NCI-H82 treated with DMSO at 0.1 percent for 48 hours (cell line): ENCODE data around the gene INTU.

Source experiments
- DNase-seq: peaks from one replicate; lab custom pipeline; 2025; ENCODE audit not compliant: unreplicated experiment; lab: John Stamatoyannopoulos, UW

Gene INTU

DNA sequence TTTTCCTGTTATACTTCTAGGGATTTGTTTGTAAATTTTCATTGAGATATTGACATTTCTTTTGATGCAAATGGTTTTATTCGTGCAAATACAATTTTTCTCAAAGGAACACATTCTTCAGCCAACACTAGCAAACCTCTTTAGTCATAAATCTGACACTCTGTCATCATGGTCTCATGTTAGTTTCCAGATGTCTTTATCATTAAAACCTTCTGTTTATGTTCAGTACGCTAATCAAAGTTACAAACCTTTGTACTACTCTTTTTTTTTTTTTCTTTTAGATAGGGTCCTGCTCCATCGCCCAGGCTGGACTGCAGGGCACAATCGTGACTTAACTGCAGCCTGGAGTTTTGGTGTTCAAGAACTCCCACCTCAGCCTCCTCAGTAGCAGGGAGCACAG is 104.5 kb downstream of the INTU start:
- no peak for DNase-seq

- no peak for DNase-seq
Measured at GRCh38 chr4:127741247-127741646, 108.5 kb downstream of the INTU start.

- DNase-seq, result no peak
Measured at GRCh38 chr4:127747883-127748282, 115.1 kb downstream of the INTU start.

DNA sequence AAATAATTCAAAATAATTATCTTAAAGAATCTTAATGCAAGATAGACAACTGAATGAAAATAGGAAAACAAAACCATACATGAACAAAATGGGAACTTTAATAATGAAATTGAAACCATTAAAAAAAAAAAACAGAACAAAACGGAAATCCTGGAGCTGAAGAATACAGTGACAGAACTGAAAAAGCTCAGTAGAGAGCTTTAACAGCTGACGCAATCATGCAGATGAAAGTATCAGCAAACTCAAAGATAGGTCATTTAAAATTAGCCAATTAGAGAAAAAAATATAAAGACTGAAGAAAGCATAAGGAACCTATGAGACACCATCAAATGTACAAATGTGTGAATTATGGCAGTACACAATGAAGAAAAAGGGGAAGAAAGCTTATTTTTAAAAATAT is 116.2 kb downstream of the INTU start:
- no peak for DNase-seq

DNA sequence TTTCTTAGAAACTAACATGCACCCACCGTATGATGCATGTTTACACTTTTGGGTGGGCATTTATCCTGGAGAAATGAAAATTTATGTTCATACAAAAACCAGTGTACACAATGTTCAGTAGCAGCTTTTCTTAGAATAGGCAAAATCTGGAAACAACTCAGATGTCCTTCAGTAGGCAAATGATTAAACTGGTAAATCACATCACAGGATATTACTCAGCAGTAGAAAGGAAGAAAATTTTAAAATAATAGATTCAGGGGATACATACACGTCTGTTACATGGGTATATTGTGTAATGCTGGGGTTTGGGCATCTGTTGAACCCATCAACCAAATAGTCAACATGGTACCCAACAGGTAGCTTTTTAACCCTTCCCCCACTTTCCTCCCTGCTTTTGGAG is 124.1 kb downstream of the INTU start:
- DNase-seq, result no peak

DNA sequence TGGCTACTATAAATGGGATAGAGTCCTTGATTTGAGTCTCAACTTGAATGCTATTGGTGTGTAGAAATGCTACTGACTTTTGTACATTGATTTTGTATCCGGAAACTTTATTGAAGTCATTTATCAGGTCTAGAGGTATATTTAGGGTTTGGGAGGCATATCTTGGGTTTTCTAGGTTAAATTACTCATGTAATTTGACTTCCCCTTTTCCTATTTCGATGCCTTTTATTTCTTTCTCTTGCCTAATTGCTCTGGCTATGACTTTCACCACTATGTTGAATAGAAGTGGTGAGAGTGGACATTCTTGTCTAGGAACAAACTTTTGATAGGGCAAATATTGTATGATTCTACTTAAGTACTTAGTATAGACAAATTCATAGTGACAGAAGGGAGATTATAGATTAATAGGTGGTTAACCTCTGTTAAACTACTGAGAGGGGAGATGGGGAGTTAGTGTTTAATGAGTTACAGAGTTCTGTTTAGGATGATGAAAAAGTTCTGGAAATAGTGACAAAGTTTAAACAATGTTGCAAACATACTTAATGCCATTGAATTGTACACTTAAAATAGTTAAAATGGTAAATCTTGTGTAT is 126.6 kb downstream of the INTU start:
- DNase-seq, result no peak

- DNase-seq, result no peak
Measured at GRCh38 chr4:127759893-127760292, 127.1 kb downstream of the INTU start.

DNA sequence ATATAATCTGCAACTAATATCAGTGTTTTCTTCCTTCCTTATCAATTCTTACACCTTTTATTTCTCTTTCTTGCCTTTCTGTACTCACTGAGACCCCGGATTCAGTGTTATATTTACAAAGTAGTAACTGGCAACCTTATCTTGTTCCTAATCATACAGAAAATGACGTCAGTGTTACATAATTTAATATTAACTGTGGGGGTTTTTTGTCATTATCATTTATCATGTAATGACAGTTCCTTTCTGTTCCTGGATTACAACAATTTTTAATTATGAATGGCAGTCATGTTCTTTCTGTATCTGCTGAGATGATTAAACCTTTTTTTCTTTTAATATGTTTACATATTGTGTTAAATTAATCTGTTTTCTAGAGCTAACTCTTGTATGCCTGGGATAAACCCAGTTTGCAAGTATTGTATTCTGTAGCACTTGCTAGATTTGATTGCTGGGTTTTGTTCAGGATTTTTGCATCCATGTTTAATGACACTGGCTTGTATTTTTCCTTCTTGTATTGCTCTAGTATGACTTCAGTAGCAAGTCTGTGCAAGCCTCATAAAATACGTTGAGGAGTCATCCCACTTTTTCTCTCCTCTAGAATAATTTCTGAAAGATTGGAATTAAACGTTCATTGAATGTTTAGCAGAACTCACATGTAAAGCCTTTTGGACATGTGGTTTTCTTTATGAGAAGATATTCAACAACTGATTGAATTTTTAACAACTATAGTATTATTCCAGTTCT is 138.9 kb downstream of the INTU start:
- no peak for DNase-seq

DNA sequence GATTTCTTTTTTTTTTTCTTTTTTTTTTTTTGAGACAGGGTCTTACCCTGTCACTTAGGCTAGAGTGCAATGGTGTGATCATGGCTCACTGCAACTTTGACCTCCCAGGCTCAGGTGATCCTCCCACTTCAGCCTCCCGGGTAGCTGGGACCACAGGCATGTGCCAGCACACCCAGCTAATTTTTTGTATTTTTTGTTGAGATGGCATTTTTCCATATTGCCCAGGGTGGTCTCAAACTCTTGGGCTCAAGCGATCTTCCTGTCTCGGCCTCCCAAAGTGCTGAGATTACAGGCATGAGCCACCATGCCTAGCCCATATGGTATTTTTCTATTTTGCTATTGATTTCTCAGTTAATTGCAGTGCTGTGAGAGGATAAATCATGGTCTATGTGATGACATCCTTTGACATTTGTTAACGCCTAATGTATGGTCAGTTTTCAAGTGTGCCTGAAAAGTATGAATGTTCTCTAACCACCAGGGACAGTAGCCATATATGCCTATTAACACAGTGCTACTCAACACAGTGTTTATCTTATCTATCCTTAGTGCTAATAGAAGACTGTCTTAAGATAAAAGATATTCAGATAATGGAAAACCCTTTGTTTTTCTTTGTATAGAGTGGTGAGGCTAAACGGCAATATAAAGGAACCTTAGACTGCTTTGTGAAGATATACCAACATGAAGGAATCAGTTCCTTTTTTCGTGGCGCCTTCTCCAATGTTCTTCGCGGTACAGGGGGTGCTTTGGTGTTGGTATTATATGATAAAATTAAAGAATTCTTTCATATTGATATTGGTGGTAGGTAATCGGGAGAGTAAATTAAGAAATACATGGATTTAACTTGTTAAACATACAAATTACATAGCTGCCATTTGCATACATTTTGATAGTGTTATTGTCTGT is 140.3 kb downstream of the INTU start:
- no peak for DNase-seq

DNA sequence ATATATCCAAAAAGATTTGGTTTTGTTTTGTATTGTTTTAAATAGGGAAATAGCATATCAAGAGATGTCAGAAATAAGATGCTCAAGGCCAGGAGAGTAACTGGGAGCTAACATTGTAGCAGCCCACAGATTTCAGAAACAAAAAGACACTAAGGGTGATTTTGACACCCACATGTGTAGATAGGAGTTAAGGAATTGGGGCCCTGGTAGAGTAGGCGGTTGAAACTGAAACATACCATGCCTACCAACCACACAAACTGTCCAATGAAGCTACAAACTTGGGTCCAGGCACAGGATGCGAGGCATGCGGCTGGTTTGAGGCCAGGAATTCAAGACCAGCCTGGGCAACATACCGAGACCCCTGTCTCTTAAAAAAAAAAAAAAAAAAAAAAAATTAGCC is 143.1 kb downstream of the INTU start:
- no peak for DNase-seq
